Lung (tissue), 12 donors: ENCODE measurements around the gene TLE3. TPM values are rescaled to one million over a fixed set of nuclear protein-coding genes. Genes with fewer than 3 reads are reported as not detected.

Source experiments
- ATAC-seq: fragments of 200-7000 bp; cut with Tn5 transposase; one replicate; pipeline ENCODE4 v1.9.1; 2020; ENCODE audit warnings: moderate number of reproducible peaks; ENCODE audit not compliant: insufficient read depth, low FRiP score
- DNase-seq, 3 donors: peaks; one replicate each; pipeline ENCODE4 v3.0.0-alpha.2; 2013 to 2017
- H3K27ac ChIP-seq, 2 donors: one replicate each; pipeline ENCODE4 v1.5.1; 2013; ENCODE audit warnings: mild to moderate bottlenecking in 2 of 2, moderate library complexity in 2 of 2, control low read depth in 1 of 2, inconsistent platforms in 1 of 2, low read depth in 1 of 2, low read length in 1 of 2
- H3K27me3 ChIP-seq, 3 donors: one replicate each; pipeline ENCODE4 v1.5.1; 2013; ENCODE audit warnings: low read length in 2 of 3; ENCODE audit not compliant: control insufficient read depth in 3 of 3, insufficient read depth in 3 of 3
- H3K36me3 ChIP-seq, 4 donors: one replicate each; pipeline ENCODE4 v1.5.1; 2013; ENCODE audit warnings: low read length in 4 of 4, mild to moderate bottlenecking in 1 of 4, moderate library complexity in 1 of 4; ENCODE audit not compliant: control insufficient read depth in 4 of 4, insufficient read depth in 4 of 4
- H3K4me1 ChIP-seq, 5 donors: one replicate each; pipeline ENCODE4 v1.5.1; 2013; ENCODE audit warnings: low read length in 5 of 5, mild to moderate bottlenecking in 2 of 5, moderate library complexity in 1 of 5; ENCODE audit not compliant: control insufficient read depth in 5 of 5, insufficient read depth in 5 of 5
- H3K4me3 ChIP-seq: one replicate; pipeline ENCODE4 v1.5.1; 2013; ENCODE audit warnings: mild to moderate bottlenecking, control low read depth, moderate library complexity
- H3K9ac ChIP-seq, 2 donors: one replicate each; pipeline ENCODE4 v1.5.1; 2013; ENCODE audit warnings: low read length in 2 of 2, control low read depth in 1 of 2; ENCODE audit not compliant: insufficient read depth in 1 of 2
- H3K9me3 ChIP-seq, 4 donors: one replicate each; pipeline ENCODE4 v1.5.1; 2013; ENCODE audit warnings: low read length in 3 of 4, mild to moderate bottlenecking in 1 of 4, moderate library complexity in 1 of 4; ENCODE audit not compliant: control insufficient read depth in 4 of 4, insufficient read depth in 3 of 4
- WGBS, 2 donors: extraction: QIAGEN DNeasy Blood & Tissue Kit; methylation state at CpG; one replicate each; pipeline ENCODE4 v1.1.7; 2013; 5-methylcytosine and 5-hydroxymethylcytosine counted together
- polyA plus RNA-seq, 2 donors: library from polyadenylated mRNA; stranded (reverse); fragments of 200-250 nt; gene quantifications; one replicate each; pipeline ENCODE4 v1.2.1, GENCODE V29; 2013
- total RNA-seq, 2 donors: library from RNA; depleted of rRNA in 1 of 2; stranded (reverse); fragments of >200 nt in 1 of 2; gene quantifications; one replicate each; pipeline ENCODE4 v1.2.1, GENCODE V29; 2014 to 2021
- TF ChIP-seq, protein P1 (sequence below): IDR thresholded peaks from 2 replicates; pipeline ENCODE4 v1.5.1; 2012; ENCODE audit warnings: mild to moderate bottlenecking; ENCODE audit errors: control extremely low read depth, extremely low read depth
- donor health status: control.
- donor health status: control.
- donor health status: Bipolar disorder and iron deficiency.
- donor health status: healthy.
- donor health status: DM: yes; HTN: yes; CAD: no.

TLE3 gene
- total and polyA plus RNA-seq, 4 donors: 22.7 to 77.3 (median 73.3) TPM

DNA sequence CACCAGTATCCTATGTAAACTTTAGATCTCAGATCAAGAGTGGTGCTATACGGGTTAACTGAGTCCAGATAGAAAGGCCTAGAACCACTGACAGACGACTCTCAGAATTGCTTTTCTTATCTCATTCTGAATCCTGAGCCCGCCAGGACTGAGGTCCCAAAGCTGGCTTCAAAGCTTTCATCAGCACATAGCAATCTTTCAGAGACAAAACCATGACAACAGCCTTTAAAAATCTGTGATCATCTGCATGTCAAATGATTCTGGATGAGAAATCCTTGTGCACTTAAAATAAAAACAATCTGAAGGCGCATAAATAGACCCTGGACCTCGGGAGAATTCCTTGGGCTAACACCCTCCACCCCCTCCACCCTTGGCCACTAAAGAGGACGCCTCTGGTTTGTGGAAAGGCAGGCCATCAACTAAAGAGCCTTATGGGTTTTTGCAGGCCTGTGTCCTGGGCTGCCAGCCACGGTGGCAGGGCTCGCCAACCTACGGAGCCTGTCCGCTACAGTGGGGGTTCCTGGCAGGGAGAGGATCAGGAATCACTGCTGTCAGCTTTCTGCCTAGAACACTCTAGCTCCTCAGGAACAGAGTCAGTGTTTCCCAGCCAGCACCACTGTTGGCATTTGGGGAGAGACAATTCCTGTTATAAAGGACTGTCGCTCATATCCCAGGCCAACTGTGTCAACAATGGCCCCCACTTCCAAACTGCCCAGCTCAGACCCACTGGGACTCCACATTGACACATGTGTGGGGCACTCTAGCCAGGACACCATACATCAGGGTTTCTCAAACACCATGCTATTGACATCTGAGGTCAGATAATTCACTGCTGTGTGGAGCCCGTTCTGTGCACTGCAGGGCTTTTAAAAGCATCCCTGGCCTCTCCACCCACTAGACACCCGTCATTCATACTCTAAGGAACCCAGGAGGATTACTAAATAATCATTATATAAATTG lies 20.2 kb downstream of the TLE3 start:
- H3K9me3 ChIP-seq: peaks cover 0 to 4% (median 0%) of the 10 kb centered on the region in 4 donors
- H3K9ac ChIP-seq: no peak overlapping the region
- 83 to 85% methylated on average over 13 of the region's 13 CpGs for WGBS, 2 donors
- TF ChIP-seq, protein P1, sequence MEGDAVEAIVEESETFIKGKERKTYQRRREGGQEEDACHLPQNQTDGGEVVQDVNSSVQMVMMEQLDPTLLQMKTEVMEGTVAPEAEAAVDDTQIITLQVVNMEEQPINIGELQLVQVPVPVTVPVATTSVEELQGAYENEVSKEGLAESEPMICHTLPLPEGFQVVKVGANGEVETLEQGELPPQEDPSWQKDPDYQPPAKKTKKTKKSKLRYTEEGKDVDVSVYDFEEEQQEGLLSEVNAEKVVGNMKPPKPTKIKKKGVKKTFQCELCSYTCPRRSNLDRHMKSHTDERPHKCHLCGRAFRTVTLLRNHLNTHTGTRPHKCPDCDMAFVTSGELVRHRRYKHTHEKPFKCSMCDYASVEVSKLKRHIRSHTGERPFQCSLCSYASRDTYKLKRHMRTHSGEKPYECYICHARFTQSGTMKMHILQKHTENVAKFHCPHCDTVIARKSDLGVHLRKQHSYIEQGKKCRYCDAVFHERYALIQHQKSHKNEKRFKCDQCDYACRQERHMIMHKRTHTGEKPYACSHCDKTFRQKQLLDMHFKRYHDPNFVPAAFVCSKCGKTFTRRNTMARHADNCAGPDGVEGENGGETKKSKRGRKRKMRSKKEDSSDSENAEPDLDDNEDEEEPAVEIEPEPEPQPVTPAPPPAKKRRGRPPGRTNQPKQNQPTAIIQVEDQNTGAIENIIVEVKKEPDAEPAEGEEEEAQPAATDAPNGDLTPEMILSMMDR: no peak
- peaks cover 0 to 49% (median 23%) of the 10 kb centered on the region in 5 donors for H3K4me1 ChIP-seq
- no peak overlapping the region for H3K27ac ChIP-seq
- peaks cover 26 to 49% (median 46%) of the 10 kb centered on the region in 4 donors for H3K36me3 ChIP-seq
- DNase-seq (no peak), ATAC-seq (no peak)
- no peak overlapping the region for H3K4me3 ChIP-seq
- no peaks in the 10 kb centered on the region for H3K27me3 ChIP-seq

DNA sequence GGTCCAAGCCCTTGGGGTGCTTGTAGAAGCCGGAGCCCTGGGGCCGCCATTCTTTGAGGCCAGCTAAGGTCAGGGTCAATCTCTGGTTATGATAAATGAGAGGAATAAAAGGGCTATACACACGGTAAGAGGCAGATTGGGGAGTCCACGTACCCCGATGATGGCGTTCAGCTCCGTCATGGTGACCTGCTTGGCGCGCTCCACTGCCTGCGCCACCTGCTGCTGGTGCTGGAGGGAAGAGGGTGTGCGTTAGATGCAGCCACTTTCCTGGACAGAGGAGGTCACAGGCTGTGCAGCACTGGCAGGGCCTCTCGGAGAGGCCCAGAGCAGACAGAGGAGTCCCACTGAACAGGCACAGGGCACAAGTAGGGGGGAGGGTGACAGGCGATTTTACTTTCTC lies 23.3 kb downstream of the TLE3 start:
- H3K9ac ChIP-seq: no peak overlapping the region
- ATAC-seq (no peak), DNase-seq (no peak)
- H3K4me3 ChIP-seq: no peak overlapping the region
- peaks cover 0 to 26% (median 10%) of the 10 kb centered on the region in 5 donors for H3K4me1 ChIP-seq
- 95 to 96% methylated on average over 13 of the region's 13 CpGs for WGBS, 2 donors
- no peaks in the 10 kb centered on the region for H3K27me3 ChIP-seq
- H3K9me3 ChIP-seq: peaks cover 0 to 4% (median 0%) of the 10 kb centered on the region in 4 donors
- no peak overlapping the region for H3K27ac ChIP-seq
- peaks cover 22 to 59% (median 57%) of the 10 kb centered on the region in 4 donors for H3K36me3 ChIP-seq
- TF ChIP-seq, protein P1: no peak

GRCh38 chr15:70072479-70072878 lies 25.2 kb downstream of the TLE3 start:
- peaks cover 0 to 4% (median 0%) of the 10 kb centered on the region in 4 donors for H3K9me3 ChIP-seq
- WGBS, 2 donors: 96 to 97% methylated on average over 3 of the region's 3 CpGs
- no peak overlapping the region for H3K27ac ChIP-seq
- peaks cover 22 to 70% (median 64%) of the 10 kb centered on the region in 4 donors for H3K36me3 ChIP-seq
- no peak overlapping the region for H3K4me3 ChIP-seq
- DNase-seq (no peak), ATAC-seq (no peak)
- H3K27me3 ChIP-seq: no peaks in the 10 kb centered on the region
- no peak overlapping the region for H3K9ac ChIP-seq
- H3K4me1 ChIP-seq: peaks cover 0 to 7% (median 0%) of the 10 kb centered on the region in 5 donors
- TF ChIP-seq, protein P1: no peak
